Liver (tissue), 9 donors: Measurements from ENCODE around the gene TRERF1. TPM values are rescaled to one million over a fixed set of nuclear protein-coding genes. Genes with fewer than 3 reads are reported as not detected.

Source experiments
- DNase-seq: peaks from one replicate; pipeline ENCODE4 v3.0.0-alpha.2; 2017; ENCODE audit warnings: low spot score
- H3K27ac ChIP-seq, 2 donors: one replicate each; pipeline ENCODE4 v1.7.0; 2013; ENCODE audit warnings: inconsistent platforms in 2 of 2, low read length in 2 of 2, control low read depth in 1 of 2, low read depth in 1 of 2, mild to moderate bottlenecking in 1 of 2
- H3K27me3 ChIP-seq, 4 donors: one replicate each; pipeline versions ENCODE4 v1.6.1 to v1.7.0; 2013; ENCODE audit warnings: low read length in 3 of 4, inconsistent platforms in 1 of 4, mild to moderate bottlenecking in 1 of 4, moderate library complexity in 1 of 4; ENCODE audit not compliant: control insufficient read depth in 4 of 4, insufficient read depth in 4 of 4
- H3K36me3 ChIP-seq, 4 donors: one replicate each; pipeline versions ENCODE4 v1.6.1 to v1.7.0; 2013; ENCODE audit warnings: low read length in 3 of 4, mild to moderate bottlenecking in 3 of 4, low read depth in 1 of 4, moderate library complexity in 1 of 4; ENCODE audit not compliant: control insufficient read depth in 4 of 4, insufficient read depth in 3 of 4
- H3K4me1 ChIP-seq, 4 donors: one replicate each; pipeline versions ENCODE4 v1.6.1 to v1.7.0; 2013; ENCODE audit warnings: low read length in 3 of 4, mild to moderate bottlenecking in 3 of 4, moderate library complexity in 1 of 4; ENCODE audit not compliant: control insufficient read depth in 4 of 4, insufficient read depth in 4 of 4
- H3K4me3 ChIP-seq, 3 donors: one replicate each; pipeline versions ENCODE4 v1.6.1 to v1.7.0; 2013; ENCODE audit warnings: low read length in 3 of 3, control low read depth in 1 of 3, low read depth in 1 of 3, mild to moderate bottlenecking in 1 of 3
- H3K9ac ChIP-seq, 2 donors: one replicate each; pipeline ENCODE4 v1.7.0; 2013; ENCODE audit warnings: low read length in 2 of 2, mild to moderate bottlenecking in 2 of 2, moderate library complexity in 2 of 2, control low read depth in 1 of 2, low read depth in 1 of 2
- H3K9me3 ChIP-seq, 4 donors: one replicate each; pipeline versions ENCODE4 v1.6.1 to v1.7.0; 2013; ENCODE audit warnings: low read length in 3 of 4; ENCODE audit not compliant: control insufficient read depth in 4 of 4
- ATF3 ChIP-seq: IDR thresholded peaks from 2 replicates; pipeline ENCODE4 v1.6.1; 2016; ENCODE audit warnings: antibody characterized with exemption
- EGR1 ChIP-seq, 2 donors: IDR thresholded peaks; 2 replicates each; pipeline ENCODE4 v1.6.1; 2016 to 2018; ENCODE audit warnings: antibody characterized with exemption in 2 of 2, low read depth in 2 of 2
- FOXA2 ChIP-seq: IDR thresholded peaks from 2 replicates; pipeline ENCODE4 v1.6.1; 2016; ENCODE audit warnings: antibody characterized with exemption
- HNF4A ChIP-seq, 2 donors: conservative IDR thresholded peaks; 2 replicates each; pipeline ENCODE4 v1.6.1; 2016; ENCODE audit warnings: antibody characterized with exemption in 2 of 2, mild to moderate bottlenecking in 2 of 2
- JUND ChIP-seq, 2 donors: IDR thresholded peaks; 2 replicates each; pipeline ENCODE4 v1.6.1; 2016; ENCODE audit warnings: antibody characterized with exemption in 2 of 2
- NR2F2 ChIP-seq: IDR thresholded peaks from 2 replicates; pipeline ENCODE4 v1.6.1; 2016; ENCODE audit warnings: antibody characterized with exemption
- RAD21 ChIP-seq, 2 donors: IDR thresholded peaks; 2 replicates each; pipeline ENCODE4 v1.6.1; 2016; ENCODE audit warnings: antibody characterized with exemption in 2 of 2, mild to moderate bottlenecking in 2 of 2
- REST ChIP-seq: IDR thresholded peaks from 2 replicates; pipeline ENCODE4 v1.6.1; 2016; ENCODE audit warnings: antibody characterized with exemption, mild to moderate bottlenecking
- SP1 ChIP-seq: IDR thresholded peaks from 2 replicates; pipeline ENCODE4 v1.6.1; 2018; ENCODE audit warnings: antibody characterized with exemption, mild to moderate bottlenecking
- TAF1 ChIP-seq: conservative IDR thresholded peaks from 2 replicates; pipeline ENCODE4 v1.6.1; 2016; ENCODE audit warnings: antibody characterized with exemption, mild to moderate bottlenecking
- YY1 ChIP-seq: IDR thresholded peaks from 2 replicates; pipeline ENCODE4 v1.6.1; 2016; ENCODE audit warnings: antibody characterized with exemption, mild to moderate bottlenecking
- ZBTB33 ChIP-seq: IDR thresholded peaks from 2 replicates; pipeline ENCODE4 v1.6.1; 2016; ENCODE audit warnings: antibody characterized with exemption
- WGBS: extraction: QIAGEN DNeasy Blood & Tissue Kit; methylation state at CpG from one replicate; pipeline ENCODE4 v1.1.7; 2013; 5-methylcytosine and 5-hydroxymethylcytosine counted together
- polyA plus RNA-seq, 2 donors: library from polyadenylated mRNA; stranded (reverse) in 1 of 2; unstranded in 1 of 2; fragments of 200-250 nt in 1 of 2; fragments of >200 nt in 1 of 2; fragmentation: Nextera tagmentation in 1 of 2; extraction: Ambion mirVana in 1 of 2; gene quantifications; one replicate each; pipeline versions ENCODE4 v1.2.1 to v1.2.3, GENCODE V29; 2013 to 2015
- total RNA-seq, 2 donors: library from RNA; depleted of rRNA; stranded (reverse); fragments of >200 nt; gene quantifications; one replicate each; pipeline ENCODE4 v1.2.3, GENCODE V29; 2014
- TF ChIP-seq, protein P1 (sequence below): IDR thresholded peaks from 2 replicates; pipeline ENCODE4 v1.6.1; 2016; ENCODE audit warnings: antibody characterized with exemption
- donor health status: healthy.
- donor health status: healthy.
- donor health status: healthy.
- donor health status: healthy.
- donor health status: healthy.

Gene TRERF1
- total and polyA plus RNA-seq, 4 donors = 0.33 to 1.3 (median 0.68) TPM

DNA sequence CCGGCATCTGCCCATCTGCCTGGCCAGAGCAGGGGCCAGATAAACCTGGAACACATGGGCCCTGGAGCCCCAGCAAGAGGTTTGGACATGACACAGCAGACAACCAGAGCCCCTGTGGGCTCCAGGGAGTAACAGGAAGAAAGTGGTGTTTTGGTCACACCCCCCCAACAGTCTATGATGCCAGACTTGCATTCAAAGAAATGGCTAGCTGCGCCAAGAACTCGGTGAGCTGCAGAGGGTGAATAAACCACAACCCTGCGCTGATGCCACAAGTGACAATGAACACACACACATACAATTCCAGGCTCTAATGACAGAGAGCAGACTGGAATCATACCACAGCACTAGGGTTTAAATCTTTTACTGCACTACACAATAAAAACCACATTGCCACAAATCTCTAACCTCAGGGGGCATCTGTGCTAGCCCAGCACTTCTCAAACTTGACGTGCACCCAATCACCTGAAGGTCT, 34.0 kb downstream of the TRERF1 start:
- no peak for DNase-seq
- H3K27me3 ChIP-seq = no peaks in the 10 kb centered on the region
- no peak overlapping the region for H3K9ac ChIP-seq
- 75% methylated on average over 5 of the region's 5 CpGs for WGBS
- no peak overlapping the region for H3K27ac ChIP-seq
- no peak overlapping the region for H3K4me3 ChIP-seq
- no peaks in the 10 kb centered on the region for H3K9me3 ChIP-seq
- TF ChIP-seq NR2F2 (no peak), JUND (IDR thresholded peaks at IDR 0.05) (no peak), FOXA2 (no peak), HNF4A (conservative IDR thresholded peaks at IDR 0.05) (no peak), EGR1 (IDR thresholded peaks at IDR 0.05; ENCODE audit: low read depth in 2 of 2) (no peak), RAD21 (IDR thresholded peaks at IDR 0.05) (no peak), ZBTB33 (no peak), SP1 (no peak), YY1 (no peak), REST (no peak), TAF1 (no peak)
- TF ChIP-seq, protein P1, sequence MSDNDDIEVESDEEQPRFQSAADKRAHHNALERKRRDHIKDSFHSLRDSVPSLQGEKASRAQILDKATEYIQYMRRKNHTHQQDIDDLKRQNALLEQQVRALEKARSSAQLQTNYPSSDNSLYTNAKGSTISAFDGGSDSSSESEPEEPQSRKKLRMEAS = no peak
- no peaks in the 10 kb centered on the region for H3K4me1 ChIP-seq
- H3K36me3 ChIP-seq = no peaks in the 10 kb centered on the region

DNA sequence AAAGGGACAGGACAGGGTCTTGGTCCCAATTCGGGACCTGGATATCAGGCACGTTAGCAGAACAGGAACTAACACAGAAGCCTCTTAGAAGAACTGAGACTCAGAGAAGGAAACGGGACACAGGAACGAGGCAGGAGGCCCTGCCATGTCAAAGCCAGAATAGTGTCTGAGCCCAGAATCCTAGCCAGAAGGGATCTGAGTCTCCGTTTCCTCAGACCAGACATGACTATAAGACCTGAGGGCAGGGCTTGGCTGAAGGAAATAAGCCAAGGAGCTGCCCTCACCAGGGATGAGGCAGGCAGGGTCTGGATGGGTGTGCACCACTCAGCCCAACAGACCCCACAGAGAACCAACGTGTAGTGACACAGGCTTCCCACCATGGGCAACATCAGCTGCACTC, 40.3 kb downstream of the TRERF1 start:
- no peaks in the 10 kb centered on the region for H3K36me3 ChIP-seq
- H3K27me3 ChIP-seq = no peaks in the 10 kb centered on the region
- no peak overlapping the region for H3K27ac ChIP-seq
- 73% methylated on average over 6 of the region's 6 CpGs for WGBS
- H3K9me3 ChIP-seq = no peaks in the 10 kb centered on the region
- DNase-seq = no peak
- H3K9ac ChIP-seq = no peak overlapping the region
- H3K4me1 ChIP-seq = no peaks in the 10 kb centered on the region
- no peak overlapping the region for H3K4me3 ChIP-seq
- no peak for TF ChIP-seq EGR1 (IDR thresholded peaks at IDR 0.05; ENCODE audit: low read depth in 2 of 2)
- TF ChIP-seq ATF3 = no peak
- no peak for TF ChIP-seq JUND (IDR thresholded peaks at IDR 0.05)
- TF ChIP-seq, protein P1 = no peak
